NOMO-1 treated with DMSO at 0.1 percent for 48 hours (cell line): ENCODE measurements around the gene NOXO1.
A peak's percentile ranks its signal among the peaks of the same experiment; 100 is the strongest.

ENCODE experiments used
- DNase-seq: peaks from one replicate; lab custom pipeline; 2025; ENCODE audit not compliant: unreplicated experiment; lab: John Stamatoyannopoulos, UW

The NOXO1 gene

GRCh38 chr16:1981398-1981836 lies at the start of gene NOXO1:
Gene NOXO1, minus strand, starts transcription at chr16:1981469. Its CDS starts 290 bp downstream, at chr16:1981179.
- no peak for DNase-seq

- DNase-seq: no peak
These were observed 48.8 kb upstream of the NOXO1 start for GRCh38 chr16:2030036-2030435.

- DNase-seq: no peak
These were observed 48.1 kb upstream of the NOXO1 start for GRCh38 chr16:2029350-2029749.

GRCh38 chr16:2028620-2029220 lies 47.5 kb upstream of the NOXO1 start:
- DNase-seq: no peak

- DNase-seq: no peak
These were observed 46.9 kb upstream of the NOXO1 start for GRCh38 chr16:2028146-2028545.

- no peak for DNase-seq
These were observed 46.0 kb upstream of the NOXO1 start for GRCh38 chr16:2027024-2028010.

GRCh38 chr16:2026461-2027023 lies 45.3 kb upstream of the NOXO1 start, which contains the start of gene NHERF2:
Gene NHERF2, plus strand, starts transcription at chr16:2026902. Its CDS starts 104 bp downstream, at chr16:2027006.
- DNase-seq: no peak

GRCh38 chr16:2025878-2026460 lies 44.7 kb upstream of the NOXO1 start:
- no peak for DNase-seq

GRCh38 chr16:2025251-2025650 lies 44.0 kb upstream of the NOXO1 start:
- DNase-seq: no peak

- no peak for DNase-seq
These were observed 42.8 kb upstream of the NOXO1 start for GRCh38 chr16:2024032-2024420.

- peak; percentile 76 for DNase-seq
These were observed 42.1 kb upstream of the NOXO1 start for GRCh38 chr16:2023092-2024031.

- no peak for DNase-seq
These were observed 41.4 kb upstream of the NOXO1 start for GRCh38 chr16:2022723-2023091.

GRCh38 chr16:2019921-2020831 lies 38.9 kb upstream of the NOXO1 start:
- no peak for DNase-seq

GRCh38 chr16:2019518-2019920 lies 38.2 kb upstream of the NOXO1 start, which contains the start of gene NPW:
Gene NPW, plus strand, starts transcription at chr16:2019785.
- DNase-seq: no peak

GRCh38 chr16:2016407-2016922 lies 35.2 kb upstream of the NOXO1 start:
- DNase-seq: no peak

GRCh38 chr16:2015947-2016208 lies 34.6 kb upstream of the NOXO1 start:
- DNase-seq: no peak

GRCh38 chr16:2015117-2015946 lies 34.1 kb upstream of the NOXO1 start:
- peak; percentile 90 for DNase-seq

- DNase-seq: no peak
These were observed 32.3 kb upstream of the NOXO1 start for GRCh38 chr16:2013527-2013926.
